Stimulated activated naive CD8-positive, alpha-beta T cell treated with anti-CD3 and anti-CD28 coated beads, Interleukin-15, Interleukin-2, amounts not matched to agents 100 ng/mL and 50 ng/mL, for 24 hours (primary cell): ENCODE data around the gene MARCHF4.
"Not testable (repeated sequence)": the region's sequence is repeated elsewhere in the genome, so short reads cannot be mapped to it uniquely, and the experiment has no call there.

Experiments used
- H3K27ac Mint-ChIP-seq: one replicate; pipeline ENCODE4 v1.8.0; 2021; ENCODE audit warnings: mild to moderate bottlenecking, mixed read lengths
- H3K27me3 Mint-ChIP-seq: one replicate; pipeline ENCODE4 v1.8.0; 2021; ENCODE audit warnings: mixed read lengths
- H3K36me3 Mint-ChIP-seq: one replicate; pipeline ENCODE4 v1.8.0; 2021; ENCODE audit warnings: low read depth, mixed read lengths
- H3K4me1 Mint-ChIP-seq: one replicate; pipeline ENCODE4 v1.8.0; 2021; ENCODE audit warnings: low read depth, mixed read lengths
- H3K4me3 Mint-ChIP-seq: one replicate; pipeline ENCODE4 v1.8.0; 2021; ENCODE audit warnings: mild to moderate bottlenecking, mixed read lengths
- H3K9me3 Mint-ChIP-seq: one replicate; pipeline ENCODE4 v1.8.0; 2021; ENCODE audit warnings: mixed read lengths

MARCHF4 gene

DNA sequence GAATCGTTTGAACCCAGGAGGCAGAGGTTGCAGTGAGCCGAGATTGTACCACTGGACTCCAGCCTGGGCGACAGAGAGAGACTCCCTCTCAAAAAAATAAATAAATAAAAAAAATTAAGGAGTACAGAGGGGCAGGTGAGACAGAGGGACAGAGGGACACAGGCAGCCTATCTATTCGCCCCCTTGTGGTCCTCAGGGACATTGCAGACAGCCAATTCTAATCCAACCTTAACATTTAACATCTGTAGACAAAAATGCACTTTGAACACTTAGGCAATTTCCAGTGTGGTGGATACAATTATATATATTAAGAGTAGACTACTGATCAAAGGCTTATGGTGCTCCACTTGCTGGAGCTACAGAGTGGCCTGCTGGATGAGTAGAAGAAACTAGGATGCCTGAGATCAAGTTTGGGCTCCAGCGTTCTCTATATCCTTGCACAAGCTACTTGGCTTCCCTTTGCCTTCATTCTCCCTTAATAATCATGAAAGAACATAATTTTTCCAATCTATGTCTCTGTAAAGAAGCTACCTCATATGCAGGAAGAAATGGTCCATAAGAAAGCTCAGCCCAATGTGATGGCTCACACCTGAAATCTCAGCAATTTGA lies 31.8 kb upstream of the MARCHF4 start:
- H3K36me3 Mint-ChIP-seq = no peaks in the 10 kb centered on the region
- H3K27ac Mint-ChIP-seq = no peak overlapping the region
- no peaks in the 10 kb centered on the region for H3K27me3 Mint-ChIP-seq
- H3K4me1 Mint-ChIP-seq = no peaks in the 10 kb centered on the region
- no peak overlapping the region for H3K4me3 Mint-ChIP-seq
- no peaks in the 10 kb centered on the region for H3K9me3 Mint-ChIP-seq

DNA sequence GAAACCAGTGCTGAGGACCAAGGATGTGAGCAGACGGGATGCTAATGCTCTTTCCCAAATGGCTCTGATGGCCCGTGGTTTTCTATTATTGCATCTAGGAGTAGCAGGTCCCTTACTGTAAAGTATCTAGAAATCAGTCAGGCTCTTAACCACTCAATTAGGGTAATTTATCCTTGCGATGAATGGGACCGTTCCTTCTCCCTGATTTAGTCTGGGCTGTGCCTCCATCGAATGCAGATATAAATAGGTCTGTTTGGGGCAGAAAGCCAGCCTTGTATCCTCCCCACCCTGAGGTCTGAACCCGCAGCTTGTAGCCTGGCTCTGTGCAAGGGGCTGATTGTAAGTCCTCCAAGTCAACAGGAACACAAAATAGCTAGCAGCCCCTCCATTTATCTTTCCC lies 30.5 kb upstream of the MARCHF4 start:
- no peaks in the 10 kb centered on the region for H3K27me3 Mint-ChIP-seq
- H3K4me1 Mint-ChIP-seq = no peaks in the 10 kb centered on the region
- no peak overlapping the region for H3K27ac Mint-ChIP-seq
- no peaks in the 10 kb centered on the region for H3K36me3 Mint-ChIP-seq
- H3K4me3 Mint-ChIP-seq = no peak overlapping the region
- H3K9me3 Mint-ChIP-seq = no peaks in the 10 kb centered on the region

DNA sequence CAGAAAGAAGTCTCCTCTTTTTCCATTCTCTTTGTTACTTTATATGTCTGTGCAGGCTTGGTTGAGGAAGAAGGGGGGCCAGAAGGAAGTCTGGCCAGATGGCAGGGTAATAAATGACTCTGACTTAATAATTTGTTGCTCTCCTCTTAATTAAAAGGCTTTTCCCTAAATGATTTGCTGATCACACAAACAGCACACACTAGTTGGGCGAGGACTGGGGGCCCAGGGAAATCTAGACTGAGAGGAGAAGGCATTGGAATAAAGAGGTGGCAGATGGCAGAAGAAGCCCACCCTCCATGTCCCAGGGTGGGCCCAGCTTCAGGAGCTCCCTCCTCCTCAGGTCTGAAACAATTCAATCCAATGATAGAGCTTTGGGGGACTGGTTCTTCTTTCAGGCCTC lies 27.3 kb upstream of the MARCHF4 start:
- Mint-ChIP-seq H3K27ac (no peak overlapping the region), H3K27me3 (no peaks in the 10 kb centered on the region), H3K4me1 (no peaks in the 10 kb centered on the region), H3K36me3 (no peaks in the 10 kb centered on the region), H3K9me3 (no peaks in the 10 kb centered on the region), H3K4me3 (no peak overlapping the region)

DNA sequence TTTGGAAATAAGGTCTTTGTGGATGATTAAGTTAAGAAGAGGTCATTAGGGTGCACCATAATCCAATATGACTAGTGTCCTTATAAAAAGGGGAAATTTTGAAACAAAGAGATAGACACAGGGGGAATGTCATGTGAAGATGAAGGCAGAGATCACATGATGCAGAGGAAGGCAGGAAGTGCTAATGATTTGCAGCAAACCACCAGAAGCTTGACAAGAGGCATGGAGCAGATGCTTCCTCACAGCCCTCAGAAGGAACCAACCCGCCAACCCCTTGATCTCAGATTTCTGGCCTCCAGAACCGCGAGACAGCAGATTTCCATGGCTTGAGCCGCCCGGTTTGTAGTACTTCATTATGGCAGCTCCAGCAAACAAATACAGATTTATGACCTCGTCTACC lies 22.6 kb upstream of the MARCHF4 start:
- Mint-ChIP-seq H3K4me3 (no peak overlapping the region), H3K27me3 (no peaks in the 10 kb centered on the region), H3K9me3 (no peaks in the 10 kb centered on the region), H3K27ac (no peak overlapping the region), H3K4me1 (no peaks in the 10 kb centered on the region), H3K36me3 (no peaks in the 10 kb centered on the region)

DNA sequence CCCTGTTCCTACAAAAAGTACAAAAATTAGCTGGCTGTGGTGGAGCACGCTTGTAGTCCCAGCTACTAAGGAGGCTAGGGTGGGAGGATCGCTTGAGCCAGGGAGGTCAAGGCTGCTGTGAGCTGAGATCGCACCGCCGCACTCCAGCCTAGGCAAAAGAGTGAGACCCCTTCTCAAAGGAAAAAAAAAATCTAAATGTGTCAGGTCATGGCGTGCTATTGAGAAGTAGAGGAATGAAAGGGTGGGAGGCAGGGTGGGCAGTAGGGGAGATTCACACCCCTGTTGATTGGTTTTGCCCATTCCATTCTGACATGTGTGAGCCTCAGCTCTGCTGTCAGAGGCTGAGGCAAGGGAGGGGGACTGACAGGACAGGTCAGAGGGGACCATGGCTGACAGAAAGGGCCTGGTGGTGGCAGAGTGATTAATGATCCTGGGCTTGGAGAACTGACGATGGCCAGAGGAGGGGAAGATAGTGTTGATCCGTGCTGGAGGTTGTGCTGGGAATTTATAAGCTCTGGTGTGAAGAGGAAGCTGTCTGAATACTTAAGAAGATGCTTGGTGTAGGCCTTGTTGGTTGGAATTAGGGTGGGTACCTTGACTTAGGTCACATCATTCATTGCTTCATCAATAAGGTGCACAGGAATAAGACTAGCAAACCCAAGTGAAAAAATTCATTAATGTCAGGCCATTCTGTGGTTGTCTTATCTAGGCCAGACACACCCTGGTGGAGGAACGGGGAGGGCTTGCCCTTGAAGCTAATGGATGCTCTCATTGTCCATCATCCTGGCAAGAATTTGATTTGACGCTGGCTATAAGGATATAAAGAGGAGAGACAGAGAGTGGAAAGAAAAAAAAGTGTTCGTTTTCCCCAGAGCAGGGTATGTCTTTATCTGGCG lies 20.9 kb upstream of the MARCHF4 start:
- Mint-ChIP-seq H3K9me3 (no peaks in the 10 kb centered on the region), H3K27ac (no peak overlapping the region), H3K27me3 (no peaks in the 10 kb centered on the region), H3K36me3 (no peaks in the 10 kb centered on the region), H3K4me3 (no peak overlapping the region), H3K4me1 (peaks cover 9% of the 10 kb centered on the region)

DNA sequence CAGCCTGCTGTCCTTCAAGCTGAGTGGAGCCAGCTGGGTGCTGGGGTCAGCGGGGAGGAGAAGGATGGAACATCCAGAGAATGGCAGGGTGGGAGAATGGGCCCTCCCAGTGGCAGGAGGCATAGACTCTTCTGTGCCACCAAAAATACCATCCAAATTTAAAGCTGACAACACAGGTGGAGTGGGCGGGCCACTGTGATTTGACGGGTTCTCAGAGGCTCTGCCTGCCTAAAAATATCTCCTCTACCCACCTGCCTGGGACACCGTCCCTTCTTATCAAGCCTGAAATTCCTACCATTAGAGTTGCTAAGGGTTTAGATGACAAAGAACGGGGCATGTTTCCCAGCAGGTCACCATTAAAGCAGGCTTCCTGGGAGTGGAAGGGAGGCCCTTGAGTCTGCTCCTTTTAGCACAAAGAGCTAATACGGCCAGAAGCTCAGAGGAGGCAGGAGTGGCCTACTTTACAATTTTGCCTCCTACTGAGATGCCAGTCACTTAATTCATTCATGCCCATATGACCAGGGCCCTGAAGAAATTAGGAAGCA lies 19.8 kb upstream of the MARCHF4 start:
- no peaks in the 10 kb centered on the region for H3K36me3 Mint-ChIP-seq
- peaks cover 8% of the 10 kb centered on the region for H3K9me3 Mint-ChIP-seq
- H3K4me3 Mint-ChIP-seq = no peak overlapping the region
- H3K4me1 Mint-ChIP-seq = peaks cover 16% of the 10 kb centered on the region
- H3K27me3 Mint-ChIP-seq = no peaks in the 10 kb centered on the region
- H3K27ac Mint-ChIP-seq = no peak overlapping the region

DNA sequence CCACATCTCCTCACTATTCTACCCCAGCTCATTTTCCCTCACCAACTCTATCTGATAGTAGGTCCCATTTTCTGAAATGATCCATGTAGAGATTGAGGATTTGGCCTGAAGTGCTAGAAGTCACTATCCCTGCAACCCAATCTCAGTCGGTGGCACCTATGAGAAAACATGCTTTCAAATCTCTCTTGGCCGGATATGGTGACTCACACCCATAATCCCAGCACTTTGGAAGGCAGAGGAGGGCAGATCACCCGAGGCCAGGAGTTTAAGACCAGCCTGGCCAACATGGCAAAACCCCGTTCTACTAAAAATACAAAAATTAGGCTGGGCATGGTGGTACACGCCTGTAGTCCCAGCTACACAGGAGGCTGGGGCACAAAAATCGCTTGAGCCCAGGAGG lies 19.1 kb upstream of the MARCHF4 start:
- H3K4me1 Mint-ChIP-seq = peaks cover 16% of the 10 kb centered on the region
- no peak overlapping the region for H3K27ac Mint-ChIP-seq
- no peaks in the 10 kb centered on the region for H3K27me3 Mint-ChIP-seq
- H3K36me3 Mint-ChIP-seq = no peaks in the 10 kb centered on the region
- H3K4me3 Mint-ChIP-seq = no peak overlapping the region
- peaks cover 8% of the 10 kb centered on the region for H3K9me3 Mint-ChIP-seq

DNA sequence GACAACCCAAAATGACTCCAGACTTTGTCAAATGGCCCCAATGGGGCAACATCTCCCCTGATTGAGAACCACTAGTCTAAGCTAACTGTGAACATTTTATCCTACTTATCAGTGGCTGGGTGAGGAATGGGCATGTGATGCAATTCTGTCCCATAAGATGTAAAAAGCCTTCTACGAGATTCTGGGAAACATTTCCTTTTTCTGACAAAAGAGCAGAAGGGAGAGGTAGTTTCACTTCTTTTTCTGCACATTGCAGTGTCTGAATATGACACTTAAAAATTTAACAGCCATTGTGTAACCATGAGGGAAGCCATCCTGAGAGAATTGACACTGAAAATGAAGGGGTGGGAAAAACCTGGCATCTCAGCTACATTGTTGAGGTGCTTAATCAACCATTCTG lies 17.3 kb upstream of the MARCHF4 start:
- H3K27ac Mint-ChIP-seq = no peak overlapping the region
- no peak overlapping the region for H3K4me3 Mint-ChIP-seq
- peaks cover 8% of the 10 kb centered on the region for H3K9me3 Mint-ChIP-seq
- peaks cover 3% of the 10 kb centered on the region for H3K27me3 Mint-ChIP-seq
- peaks cover 16% of the 10 kb centered on the region for H3K4me1 Mint-ChIP-seq
- H3K36me3 Mint-ChIP-seq = no peaks in the 10 kb centered on the region

DNA sequence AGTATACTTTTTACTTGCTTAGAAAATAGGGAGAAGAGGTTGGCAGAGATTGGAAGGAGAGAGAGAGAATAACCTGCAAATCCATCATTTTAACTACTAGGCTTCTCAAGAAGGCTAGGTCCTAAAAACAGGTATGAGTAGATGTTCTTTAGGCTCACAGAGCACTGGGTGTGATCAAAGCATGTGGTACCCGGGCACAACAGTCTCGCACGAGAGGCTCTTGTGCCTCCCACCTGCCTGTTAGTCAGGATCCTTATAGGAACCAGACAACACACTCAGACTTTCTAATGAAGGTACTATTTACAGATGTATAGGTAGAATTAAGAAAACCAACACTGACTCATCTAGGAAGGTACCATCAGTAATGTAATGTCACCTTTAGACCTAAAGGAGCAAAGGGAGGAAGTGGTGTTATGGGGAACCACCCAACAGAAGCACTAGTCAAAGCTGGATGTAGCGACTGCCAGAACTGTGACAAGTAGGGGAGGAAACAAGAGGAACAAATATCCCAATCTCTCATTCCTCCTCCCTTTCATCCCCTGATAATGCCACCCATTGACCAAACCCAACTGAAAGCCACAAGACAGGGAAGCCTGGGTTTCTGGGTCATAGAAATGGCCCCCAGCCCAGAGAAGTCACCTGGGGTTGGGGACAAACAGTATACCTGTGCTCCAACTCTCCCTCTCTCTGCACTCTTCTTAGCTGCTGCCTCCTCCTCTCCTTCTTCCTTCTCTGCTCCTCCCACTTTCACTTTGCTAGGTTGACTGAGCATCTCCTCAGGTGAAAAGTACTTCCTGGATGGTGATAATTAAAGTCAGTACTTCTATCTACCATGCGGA lies 16.0 kb upstream of the MARCHF4 start:
- H3K9me3 Mint-ChIP-seq = peaks cover 8% of the 10 kb centered on the region
- H3K27me3 Mint-ChIP-seq = peaks cover 3% of the 10 kb centered on the region
- no peak overlapping the region for H3K4me3 Mint-ChIP-seq
- peaks cover 16% of the 10 kb centered on the region for H3K4me1 Mint-ChIP-seq
- no peaks in the 10 kb centered on the region for H3K36me3 Mint-ChIP-seq
- H3K27ac Mint-ChIP-seq = no peak overlapping the region

DNA sequence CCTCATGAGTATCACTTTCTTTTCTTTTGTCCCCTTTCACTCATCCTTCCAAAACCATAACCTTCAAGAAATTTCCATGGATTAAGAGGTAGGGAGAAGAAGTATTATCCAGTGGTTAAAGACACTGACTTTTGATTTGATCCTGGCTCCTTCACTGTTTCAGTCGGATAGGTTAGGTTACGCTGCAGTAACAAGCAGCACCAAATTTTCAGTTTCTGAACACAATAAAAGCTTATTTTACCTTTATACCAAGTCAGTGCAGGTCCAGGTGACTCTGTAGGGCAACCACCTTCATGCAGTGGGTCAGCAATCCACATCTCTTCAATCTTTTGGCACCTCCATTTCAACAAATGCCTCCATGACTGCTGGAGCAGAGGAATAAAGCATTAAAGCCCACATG lies 15.0 kb upstream of the MARCHF4 start:
- H3K4me1 Mint-ChIP-seq = peaks cover 16% of the 10 kb centered on the region
- peaks cover 3% of the 10 kb centered on the region for H3K27me3 Mint-ChIP-seq
- peaks cover 8% of the 10 kb centered on the region for H3K9me3 Mint-ChIP-seq
- no peak overlapping the region for H3K4me3 Mint-ChIP-seq
- no peaks in the 10 kb centered on the region for H3K36me3 Mint-ChIP-seq
- H3K27ac Mint-ChIP-seq = no peak overlapping the region

DNA sequence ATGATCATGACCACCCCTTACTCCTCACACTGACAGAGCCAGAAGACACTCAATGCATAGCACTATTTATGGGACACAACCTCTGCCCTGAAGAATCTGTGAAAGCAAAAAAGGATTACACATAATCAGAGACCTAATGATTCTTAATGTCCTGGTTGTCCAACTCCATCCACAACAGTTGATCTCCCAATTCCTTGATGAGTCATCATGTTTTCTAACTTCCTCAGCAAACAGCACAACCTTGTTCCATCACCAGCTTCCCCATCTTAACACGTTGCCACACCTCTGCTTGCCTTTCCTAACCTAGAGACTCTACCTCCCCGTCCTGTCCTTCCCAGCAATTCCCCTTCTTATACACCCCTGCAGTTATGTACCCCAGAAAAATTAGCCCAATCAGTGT lies 13.2 kb upstream of the MARCHF4 start:
- Mint-ChIP-seq H3K27me3 (peaks cover 3% of the 10 kb centered on the region), H3K27ac (no peak overlapping the region), H3K9me3 (peaks cover 8% of the 10 kb centered on the region), H3K4me3 (no peak overlapping the region), H3K4me1 (peaks cover 16% of the 10 kb centered on the region), H3K36me3 (no peaks in the 10 kb centered on the region)

DNA sequence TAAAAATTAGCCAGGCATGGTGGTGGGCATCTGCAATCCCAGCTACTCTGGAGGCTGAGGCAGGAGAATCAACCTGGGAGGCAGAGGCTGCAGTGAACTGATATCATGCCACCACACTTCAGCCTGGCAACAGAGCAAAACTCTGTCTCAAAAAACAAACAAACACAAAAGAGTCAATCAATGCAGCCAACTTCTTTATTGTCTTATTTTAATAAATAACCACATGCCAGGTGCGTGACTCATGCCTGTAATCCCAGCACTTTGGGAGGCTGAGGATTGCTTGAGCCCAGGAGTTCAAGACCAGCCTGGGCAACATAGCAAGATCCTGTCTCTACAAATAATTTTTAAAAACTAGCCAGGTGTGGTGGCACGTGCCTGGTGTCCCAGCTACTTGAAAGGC lies 12.1 kb upstream of the MARCHF4 start:
- H3K9me3 Mint-ChIP-seq, H3K27ac Mint-ChIP-seq, H3K4me3 Mint-ChIP-seq, H3K27me3 Mint-ChIP-seq, H3K36me3 Mint-ChIP-seq: not testable (repeated sequence)
- H3K4me1 Mint-ChIP-seq = peaks cover 16% of the 10 kb centered on the region

DNA sequence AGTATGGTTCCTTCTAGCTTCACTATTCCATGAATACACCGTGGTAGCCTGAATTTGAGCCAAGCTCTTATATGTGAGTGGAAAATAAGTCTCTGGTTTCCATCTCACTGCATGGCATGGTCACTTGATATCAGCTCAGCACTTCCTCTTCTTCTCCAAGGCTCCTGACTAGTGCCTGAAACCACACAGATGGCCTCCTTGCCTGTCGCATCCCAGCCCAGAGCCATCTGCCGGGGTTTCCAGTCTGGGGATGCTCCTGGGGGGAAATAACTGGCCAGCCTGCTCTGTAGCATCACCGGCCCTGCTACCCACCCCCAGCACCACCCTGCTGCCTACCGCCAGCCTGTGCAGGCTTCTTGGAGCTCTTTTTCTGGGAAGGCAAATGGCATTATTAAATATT lies 7.7 kb upstream of the MARCHF4 start:
- Mint-ChIP-seq H3K27ac (no peak overlapping the region), H3K36me3 (no peaks in the 10 kb centered on the region), H3K27me3 (no peaks in the 10 kb centered on the region), H3K4me1 (no peaks in the 10 kb centered on the region), H3K9me3 (no peaks in the 10 kb centered on the region), H3K4me3 (no peak overlapping the region)

DNA sequence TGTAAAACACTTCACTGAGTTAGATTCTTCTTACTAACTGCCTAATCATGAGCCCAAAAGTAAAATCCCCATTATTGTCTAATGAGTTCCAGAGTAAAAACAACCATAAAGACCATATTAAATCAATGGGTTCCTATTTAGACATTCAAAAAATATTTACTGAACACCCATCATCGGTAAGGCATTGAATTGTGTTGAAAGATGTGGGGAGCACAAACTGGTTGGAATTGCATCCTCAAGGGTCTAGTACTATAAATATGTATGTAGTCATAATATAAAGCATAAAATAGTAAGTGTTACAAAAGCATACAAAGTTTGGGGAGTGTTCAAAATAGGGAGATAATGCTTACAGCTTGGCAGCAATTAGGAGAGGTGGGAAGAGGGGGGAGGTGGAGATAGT lies 3.0 kb upstream of the MARCHF4 start:
- no peaks in the 10 kb centered on the region for H3K9me3 Mint-ChIP-seq
- peaks cover 30% of the 10 kb centered on the region for H3K27me3 Mint-ChIP-seq
- no peaks in the 10 kb centered on the region for H3K36me3 Mint-ChIP-seq
- peaks cover 24% of the 10 kb centered on the region for H3K4me1 Mint-ChIP-seq
- no peak overlapping the region for H3K27ac Mint-ChIP-seq
- no peak overlapping the region for H3K4me3 Mint-ChIP-seq

DNA sequence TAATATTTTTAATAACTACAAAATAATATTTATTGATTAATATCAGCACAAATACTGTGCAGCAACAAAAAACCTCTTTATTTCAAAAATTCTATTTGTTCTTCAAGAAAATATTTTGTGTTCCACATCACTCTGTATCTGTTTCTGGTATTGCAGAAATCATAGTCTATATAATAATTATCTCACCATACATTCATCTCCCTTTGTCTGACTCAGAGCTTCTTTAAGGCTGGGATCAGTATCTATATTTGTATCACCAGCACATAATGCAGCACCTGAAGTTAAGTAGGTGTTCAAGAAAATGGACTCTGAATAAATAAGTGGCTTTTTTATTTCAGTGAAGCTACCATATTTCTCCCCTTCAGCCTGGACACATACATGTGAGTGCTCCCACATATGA lies 1.6 kb upstream of the MARCHF4 start:
- H3K27me3 Mint-ChIP-seq = peaks cover 42% of the 10 kb centered on the region

More for the DNA sequence above, 1.6 kb upstream of the MARCHF4 start:
- H3K27ac Mint-ChIP-seq = no peak overlapping the region
- no peak overlapping the region for H3K4me3 Mint-ChIP-seq
- no peaks in the 10 kb centered on the region for H3K9me3 Mint-ChIP-seq
- no peaks in the 10 kb centered on the region for H3K36me3 Mint-ChIP-seq
- H3K4me1 Mint-ChIP-seq = peaks cover 24% of the 10 kb centered on the region
